Germinal center (tissue), 1 donor: ENCODE measurements around the gene HDAC8.
"Not testable (repeated sequence)": the region's sequence is repeated elsewhere in the genome, so short reads cannot be mapped to it uniquely, and the experiment has no call there.

Experiments used
- DNase-seq: peaks from one replicate; pipeline ENCODE4 v3.0.0; 2012; ENCODE audit warnings: mixed read lengths, low spot score

Gene HDAC8

DNA sequence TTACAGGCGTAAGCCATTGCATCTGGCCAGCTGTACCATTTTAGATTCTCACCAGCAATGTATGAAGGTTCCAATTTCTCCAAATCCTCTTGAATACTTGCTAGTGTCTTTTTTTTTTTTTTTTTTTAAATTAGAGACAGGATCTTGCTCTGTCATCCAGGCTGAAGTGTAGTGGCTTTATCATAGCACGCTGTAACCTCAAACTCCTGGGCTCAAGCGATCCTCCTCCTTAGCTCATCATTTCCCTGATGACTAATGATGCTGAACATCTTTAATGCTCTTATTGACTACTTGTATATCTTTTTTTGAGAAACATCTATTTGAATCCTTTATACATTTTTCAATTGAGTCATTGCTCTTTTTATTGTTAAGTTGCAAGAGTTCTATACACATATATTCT is 40.3 kb downstream of the HDAC8 start:
- no peak for DNase-seq

DNA sequence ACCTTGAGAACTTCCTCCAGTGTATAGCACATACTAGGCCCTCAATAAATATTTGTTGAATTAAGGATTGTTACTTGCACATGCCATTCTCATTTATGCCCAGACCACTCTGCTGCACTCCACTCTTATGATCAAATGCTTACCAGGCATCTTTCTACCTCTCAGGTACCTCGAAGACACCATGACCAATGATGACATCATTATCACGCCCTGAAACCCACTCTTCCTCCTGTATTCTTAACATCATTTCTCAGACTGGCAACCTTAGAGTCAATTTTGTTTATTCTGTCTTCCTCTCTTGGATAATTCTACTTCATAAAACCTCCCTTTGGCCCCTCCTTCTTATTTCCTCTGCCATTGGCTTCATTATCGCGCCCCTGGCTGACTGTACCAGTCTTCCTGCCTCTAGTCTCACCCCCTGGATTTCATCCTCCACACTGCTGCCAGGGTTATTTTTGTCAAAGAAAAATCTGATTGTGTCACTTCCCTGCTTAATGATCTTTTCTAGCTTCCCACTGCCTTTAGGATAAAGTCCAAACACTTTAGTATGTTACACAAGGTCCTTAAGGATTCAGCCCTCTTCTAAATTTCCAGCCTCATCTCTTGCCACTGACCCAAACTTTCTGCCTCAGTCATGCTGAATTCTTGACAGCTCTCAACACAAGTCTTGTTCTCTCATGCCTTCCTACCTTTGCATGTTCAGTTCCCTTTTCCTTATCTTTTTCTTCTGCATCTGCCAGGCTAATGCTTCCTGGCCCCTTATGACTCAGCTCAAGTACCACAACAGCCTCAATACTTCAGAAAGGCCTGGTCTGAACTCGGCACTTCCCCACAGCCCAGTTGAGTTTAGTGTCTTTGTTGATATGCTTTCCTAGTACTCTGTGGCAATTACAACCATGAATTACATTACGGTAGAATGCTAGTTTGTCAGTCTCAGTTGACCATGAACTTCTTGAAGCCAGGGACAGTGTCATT is 45.8 kb downstream of the HDAC8 start:
- no peak for DNase-seq

DNA sequence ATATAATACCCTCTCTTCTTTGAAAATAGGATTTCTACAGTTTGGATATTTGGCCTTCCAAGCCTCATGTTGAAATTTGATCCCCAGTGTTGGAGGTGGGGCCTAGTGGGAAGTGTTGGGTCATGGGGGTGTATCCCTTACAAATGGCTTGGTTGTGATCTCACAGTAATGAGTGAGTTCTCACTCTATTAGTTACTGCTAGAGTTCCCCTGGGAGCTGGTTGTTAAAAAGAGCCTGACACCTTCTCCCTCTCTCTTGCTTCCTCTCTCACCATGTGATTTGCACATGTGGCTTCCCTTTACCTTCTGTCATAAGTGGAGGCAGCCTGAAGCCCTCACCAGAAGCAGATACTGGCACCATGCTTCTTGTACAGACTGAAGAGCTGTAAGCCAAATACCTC is 73.9 kb downstream of the HDAC8 start:
- no peak for DNase-seq

DNA sequence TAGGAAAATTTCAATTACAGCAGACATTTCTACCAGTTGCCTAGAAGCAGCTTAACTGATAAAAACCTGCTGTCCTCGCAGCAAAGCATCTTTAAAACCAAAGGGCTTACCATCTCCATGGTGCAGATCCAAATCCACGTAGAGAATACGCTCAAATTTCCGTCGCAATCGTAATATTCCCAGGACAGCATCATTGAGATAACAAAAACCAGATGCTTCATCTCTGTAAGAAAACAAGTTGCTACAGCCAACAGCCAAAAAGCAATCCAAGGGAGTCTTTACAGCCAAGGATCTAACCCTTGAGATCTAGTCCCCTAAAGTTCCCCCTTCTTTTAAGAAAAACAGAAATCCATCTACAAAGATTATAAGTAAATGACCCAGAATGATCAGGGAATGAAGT is 77.6 kb downstream of the HDAC8 start:
- no peak for DNase-seq

DNA sequence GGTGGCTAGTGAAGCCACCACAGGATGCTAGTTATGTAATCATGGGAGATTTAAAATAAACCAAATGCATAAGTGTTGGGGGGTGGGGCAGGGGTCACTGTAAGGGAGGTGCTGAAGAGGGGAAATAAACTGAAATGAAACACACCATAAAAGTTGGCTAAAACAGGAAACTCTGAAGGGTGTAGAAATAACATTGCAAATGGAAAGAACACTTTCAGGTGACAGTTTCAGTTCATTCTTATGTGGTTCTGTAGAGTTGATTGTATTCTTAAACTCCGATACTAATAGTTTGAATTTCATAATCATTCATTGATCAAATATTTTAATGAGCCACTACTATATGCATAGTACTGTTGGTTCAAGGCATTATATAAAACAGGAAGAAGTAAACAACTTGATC is 80.1 kb downstream of the HDAC8 start:
- no peak for DNase-seq

DNA sequence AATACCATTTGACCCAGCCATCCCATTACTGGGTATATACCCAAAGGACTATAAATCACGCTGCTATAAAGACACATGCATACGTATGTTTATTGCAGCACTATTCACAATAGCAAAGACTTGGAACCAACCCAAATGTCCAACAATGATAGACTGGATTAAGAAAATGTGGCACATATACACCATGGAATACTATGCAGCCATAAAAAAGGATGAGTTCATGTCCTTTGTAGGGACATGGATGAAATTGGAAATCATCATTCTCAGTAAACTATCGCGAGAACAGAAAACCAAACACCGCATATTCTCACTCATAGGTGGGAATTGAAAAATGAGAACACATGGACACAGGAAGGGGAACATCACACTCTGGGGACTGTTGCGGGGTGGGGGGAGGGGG is 82.4 kb downstream of the HDAC8 start:
- DNase-seq, result not testable (repeated sequence)

DNA sequence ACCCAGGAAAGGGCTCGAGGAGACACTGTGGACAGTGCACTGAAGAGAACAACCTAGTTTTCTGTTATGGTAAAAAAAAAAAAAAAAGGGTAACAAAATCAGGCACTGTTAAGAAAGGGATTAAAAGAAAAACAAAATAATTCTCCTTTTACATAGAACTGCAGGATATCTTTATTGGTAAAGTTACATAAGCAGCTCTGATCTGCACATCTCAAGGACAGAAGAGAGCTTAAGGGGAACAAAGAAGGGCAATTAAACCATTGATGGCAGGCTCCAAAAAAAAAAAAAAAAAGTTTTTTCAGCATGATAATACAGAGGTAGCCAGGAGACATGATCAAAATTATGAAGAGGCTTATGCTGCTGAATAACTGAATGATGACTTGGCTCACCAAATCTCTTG is 85.0 kb downstream of the HDAC8 start:
- no peak for DNase-seq

DNA sequence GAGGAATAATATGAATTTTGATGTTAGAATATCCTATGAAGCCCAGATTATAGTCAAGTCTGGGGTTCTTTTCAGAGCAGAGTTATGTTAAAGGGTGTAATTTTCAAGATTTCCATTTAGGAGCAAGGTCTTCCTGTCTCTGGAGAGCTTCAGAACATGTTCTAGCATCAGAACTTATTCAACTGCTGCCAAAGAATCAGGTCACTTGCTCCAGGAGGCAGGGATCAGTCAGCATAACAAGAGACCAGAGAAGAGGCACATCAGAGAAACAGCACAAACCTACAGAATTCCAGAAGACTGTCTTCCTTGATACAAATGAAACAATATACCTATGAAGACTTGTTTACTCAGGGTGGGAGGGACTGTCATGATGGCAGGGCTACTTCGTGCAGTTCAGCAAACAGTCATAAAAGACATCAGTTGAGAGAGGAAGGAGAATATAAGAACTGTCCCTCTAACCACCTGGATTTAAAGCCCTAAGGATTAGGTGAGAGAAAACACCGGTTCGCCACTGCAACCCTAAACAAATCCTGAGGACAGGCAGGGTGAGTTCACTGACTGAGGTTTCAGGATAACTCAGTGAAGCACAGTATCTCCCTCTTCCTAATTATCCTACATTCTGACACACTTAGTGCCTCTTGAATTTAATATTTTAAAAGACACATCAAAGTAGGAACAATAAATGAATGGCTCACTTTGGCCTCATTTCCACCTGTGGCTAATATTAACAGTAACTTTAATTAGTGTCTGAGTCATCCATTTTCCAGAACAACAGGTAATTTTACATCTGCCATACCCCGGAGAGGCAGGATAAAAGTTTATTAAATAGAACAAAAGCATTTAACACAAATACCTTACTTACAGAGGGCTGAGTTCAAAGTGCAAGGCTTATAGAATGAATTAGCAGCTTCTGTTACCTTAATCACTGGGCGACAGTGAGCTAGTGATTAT is 93.0 kb downstream of the HDAC8 start:
- no peak for DNase-seq

DNA sequence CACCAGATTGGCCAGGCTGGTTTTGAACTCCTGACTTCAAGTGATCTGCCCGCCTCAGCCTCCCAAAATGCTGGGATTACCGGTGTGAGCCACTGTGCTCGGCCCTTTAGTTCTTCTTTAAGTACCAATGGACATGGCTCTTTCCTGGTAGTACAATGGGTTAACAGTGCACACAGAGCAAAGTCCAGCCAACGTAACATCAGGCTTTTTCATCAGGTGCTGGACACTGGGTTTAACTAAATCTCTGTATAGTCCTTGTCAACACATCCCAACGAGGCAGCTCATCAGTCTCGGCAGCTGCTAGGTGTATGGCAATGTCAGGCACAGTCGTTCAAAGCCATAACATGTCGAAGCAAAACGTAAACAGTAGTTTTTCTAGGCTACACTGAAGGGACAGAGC is 93.8 kb downstream of the HDAC8 start:
- DNase-seq, result no peak

DNA sequence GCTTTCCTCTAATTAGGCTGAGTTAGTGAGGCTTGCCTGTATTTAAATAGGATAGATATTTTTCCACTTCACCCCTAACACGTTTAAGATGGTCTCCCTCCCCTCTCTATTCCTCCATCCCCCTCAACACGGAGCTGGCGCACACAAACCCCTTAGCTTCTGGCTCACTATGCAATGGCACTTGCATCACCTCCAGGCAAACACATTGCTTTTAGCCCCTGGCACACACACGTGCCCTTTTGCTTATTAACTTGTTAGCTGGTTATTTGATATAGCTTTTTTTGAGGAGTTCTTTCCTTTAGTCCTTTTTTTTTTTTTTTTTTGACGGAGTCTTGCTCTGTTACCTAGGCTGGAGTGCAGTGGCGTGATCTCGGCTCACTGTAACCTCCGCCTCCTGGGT is 94.3 kb downstream of the HDAC8 start:
- no peak for DNase-seq

DNA sequence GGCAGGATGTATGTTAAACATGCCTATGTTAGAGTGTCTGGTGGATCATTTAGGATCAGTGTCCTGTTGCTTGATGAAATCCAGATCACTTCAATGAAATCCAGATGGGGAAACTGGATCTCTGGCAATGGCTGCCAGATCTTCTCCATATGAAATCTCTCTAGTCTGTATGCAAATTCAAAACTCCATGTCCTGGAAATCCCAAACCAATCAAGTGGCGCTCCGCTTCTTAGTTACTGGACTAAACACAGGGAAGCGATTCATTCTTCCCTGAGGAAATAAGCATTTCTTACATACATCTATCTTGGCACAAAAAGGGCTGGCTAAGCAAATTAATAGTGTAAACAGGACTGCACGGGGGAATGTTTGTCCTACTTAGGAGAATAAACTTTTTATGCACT is 94.9 kb downstream of the HDAC8 start:
- no peak for DNase-seq

DNA sequence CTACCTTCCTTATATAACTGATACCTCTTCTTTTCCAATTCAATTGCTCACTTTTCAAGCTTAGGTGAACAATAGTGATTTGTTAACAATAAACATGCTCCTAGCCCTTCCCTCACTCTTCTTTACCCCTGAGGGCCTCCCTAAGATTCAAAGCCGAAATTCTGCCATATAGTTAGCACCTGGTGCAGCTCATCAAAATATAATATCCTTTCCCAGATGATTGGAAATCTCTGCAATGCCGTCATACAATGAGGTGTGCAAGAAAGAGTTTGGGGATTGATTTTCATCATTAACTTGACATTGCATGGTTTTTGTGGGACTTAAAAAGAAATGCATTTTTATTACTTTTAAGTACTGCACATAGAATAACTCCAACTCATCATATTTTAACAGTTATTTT is 95.3 kb downstream of the HDAC8 start:
- no peak for DNase-seq

DNA sequence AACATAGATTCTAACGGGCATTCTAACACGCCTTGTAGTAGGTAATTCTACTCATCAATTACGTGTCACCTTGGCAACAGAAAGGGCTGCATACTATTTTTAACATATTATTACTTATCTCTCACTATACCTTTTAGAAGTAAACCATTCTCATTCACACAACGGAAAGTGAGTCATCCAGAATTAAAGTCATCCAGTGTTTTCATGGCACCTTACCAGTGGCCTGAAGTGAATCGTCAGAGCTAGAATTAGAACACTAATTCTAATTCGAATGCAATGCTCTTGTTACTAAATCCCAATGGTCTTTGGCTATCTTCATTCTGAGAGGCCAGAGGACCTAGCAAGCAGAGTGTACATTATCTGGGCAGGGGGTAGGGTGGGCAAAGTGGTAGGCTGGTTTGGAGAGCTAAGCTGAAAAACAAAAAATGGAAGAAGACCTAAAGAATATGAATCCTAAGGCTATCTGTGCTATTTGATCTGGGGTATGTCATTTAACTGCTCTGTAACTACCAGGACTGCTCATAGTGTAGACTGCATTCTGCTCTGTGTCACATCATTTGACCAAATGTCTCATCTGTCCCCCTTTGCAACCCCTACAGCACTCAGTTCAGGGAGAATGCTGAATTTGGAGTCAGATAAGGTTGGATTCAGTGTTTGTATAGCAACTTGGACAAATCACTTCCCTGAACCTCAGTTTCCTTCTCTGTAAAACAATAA is 96.5 kb downstream of the HDAC8 start:
- no peak for DNase-seq

DNA sequence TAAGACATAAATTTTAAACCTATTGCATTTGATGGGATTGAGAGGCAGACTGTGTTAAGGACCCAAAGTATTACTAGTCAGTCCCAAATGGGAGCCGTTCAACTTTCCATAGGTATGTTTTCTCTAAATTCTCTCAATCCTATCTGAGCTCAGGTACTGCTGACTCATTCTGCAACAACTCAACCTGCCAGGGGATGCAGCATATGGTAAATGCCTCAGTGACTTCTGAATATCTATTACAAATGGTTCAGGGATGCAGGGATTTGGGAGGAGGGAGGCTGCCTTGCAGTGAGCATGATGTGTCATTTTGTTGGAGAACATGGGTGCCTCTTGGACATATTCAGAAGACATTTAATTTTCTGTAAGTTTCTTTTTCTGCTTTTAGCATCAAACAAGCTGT is 97.3 kb downstream of the HDAC8 start:
- no peak for DNase-seq

DNA sequence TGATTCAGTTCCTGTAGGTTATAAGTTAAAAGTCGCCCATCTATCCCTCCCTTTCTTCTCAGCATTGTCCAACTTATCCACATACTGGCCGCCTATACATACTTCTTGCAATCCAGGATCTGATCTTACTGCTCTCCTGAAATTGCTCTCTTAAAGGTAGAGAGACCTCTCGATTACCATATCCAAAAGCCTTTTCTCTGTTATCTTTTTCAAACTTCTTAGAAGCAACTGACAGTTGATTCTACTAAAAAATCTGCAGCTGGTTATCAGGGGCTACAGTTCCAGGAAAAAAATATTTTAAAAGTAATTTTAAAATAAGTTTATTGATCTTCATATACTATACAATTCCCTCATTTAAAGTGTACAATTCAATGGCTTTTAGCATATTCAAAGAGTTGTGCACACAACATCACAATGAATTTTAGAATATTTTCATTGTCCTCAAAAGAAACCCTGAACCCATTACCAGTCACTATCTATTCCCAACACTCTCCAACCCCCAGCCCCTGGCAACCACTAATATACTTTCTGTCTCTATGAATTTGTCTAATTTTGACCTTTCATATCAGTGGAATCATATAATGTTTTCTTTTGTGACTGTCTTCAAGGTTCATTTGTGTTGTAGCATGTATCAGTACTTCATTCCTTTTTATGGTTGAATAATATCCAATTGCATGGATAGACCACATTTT is 102.0 kb downstream of the HDAC8 start:
- no peak for DNase-seq

DNA sequence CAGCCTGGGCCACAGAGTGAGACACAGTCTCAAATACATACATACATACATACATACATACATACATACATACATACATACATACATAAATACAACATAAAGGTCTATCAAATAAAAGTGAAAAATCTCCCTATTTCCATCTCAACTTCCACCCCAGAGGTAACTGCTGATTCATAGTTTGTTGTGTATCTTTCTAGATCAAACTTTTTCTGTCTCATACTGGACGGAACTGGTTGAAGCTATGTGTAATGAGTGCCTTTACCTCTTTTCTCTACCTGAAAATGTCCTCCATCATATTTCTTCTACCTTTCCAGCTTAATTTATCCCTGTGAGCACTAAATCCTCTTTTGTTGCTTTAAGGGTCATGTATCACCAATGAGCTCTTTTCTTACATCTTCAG is 102.5 kb downstream of the HDAC8 start:
- DNase-seq, result no peak

DNA sequence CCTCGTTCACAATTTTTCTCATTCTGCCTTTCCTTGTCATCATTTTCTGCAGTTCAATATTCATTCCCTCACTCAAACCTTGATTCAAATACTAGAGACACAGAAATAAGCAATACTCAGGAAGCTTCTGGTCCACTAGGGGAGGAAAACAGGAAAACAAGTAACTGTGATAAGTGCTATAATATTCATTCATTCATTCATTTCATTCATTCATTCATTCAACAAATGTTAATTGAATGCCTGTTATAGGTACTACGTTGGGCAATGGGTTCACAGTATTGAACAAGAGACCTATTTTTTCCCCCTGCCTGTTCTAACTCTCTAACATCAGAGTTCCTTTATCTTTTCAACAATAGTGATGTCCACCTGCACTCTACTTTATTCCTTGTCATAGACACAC is 104.0 kb downstream of the HDAC8 start:
- no peak for DNase-seq

DNA sequence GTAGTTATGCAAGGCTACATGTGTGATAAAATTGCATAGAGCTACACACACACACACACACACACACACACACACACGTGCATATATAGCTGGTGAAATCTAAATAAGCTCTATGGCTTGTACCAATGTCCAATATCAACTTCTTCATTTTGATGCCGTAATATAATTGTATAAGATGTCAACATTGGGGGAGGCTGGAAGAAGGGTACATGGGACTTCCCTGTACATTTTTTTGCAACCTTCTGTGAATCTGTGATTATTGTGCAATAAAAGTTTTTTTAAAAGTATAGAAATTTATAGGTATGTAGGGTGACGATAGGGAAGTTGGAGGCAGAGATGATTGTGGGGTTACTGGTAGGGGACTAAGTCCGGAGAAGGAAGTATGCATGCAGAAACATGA is 105.5 kb downstream of the HDAC8 start:
- no peak for DNase-seq

DNA sequence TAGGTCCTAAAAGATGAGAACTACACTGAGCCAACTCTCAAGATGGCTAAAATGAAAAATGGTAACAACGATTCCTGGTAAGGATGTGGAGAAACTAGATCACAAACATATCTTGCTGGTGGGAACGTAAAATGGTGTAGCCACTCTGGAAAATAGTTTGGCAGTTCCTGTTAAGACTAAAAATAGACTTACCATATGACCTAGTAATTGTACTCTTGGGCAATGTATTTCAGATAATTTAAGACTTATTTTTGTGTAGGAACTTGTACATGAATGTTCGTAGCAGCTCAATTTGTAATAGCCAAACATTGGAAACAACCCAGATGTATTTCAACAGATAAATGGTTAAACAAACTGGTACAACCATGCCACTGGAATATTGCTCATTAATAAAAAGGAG is 106.2 kb downstream of the HDAC8 start:
- no peak for DNase-seq

DNA sequence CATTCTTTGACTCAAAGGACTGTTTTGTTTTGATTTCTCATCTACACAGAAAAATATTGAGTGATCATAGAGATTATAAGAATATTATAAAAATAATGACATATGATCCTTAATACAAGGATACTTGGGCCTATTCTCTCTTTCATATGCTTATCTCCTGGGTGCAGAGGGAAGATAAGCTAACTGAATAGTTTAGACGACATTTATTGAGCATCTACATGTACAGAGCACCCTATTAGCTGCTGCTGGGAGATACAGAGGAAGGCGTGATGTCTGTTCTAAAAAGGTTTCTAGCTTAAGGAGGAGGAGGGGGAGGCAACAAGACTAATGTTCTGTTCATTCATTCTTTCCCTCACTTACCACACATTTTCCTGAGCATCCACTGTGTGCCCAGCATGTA is 106.8 kb downstream of the HDAC8 start:
- DNase-seq, result no peak

DNA sequence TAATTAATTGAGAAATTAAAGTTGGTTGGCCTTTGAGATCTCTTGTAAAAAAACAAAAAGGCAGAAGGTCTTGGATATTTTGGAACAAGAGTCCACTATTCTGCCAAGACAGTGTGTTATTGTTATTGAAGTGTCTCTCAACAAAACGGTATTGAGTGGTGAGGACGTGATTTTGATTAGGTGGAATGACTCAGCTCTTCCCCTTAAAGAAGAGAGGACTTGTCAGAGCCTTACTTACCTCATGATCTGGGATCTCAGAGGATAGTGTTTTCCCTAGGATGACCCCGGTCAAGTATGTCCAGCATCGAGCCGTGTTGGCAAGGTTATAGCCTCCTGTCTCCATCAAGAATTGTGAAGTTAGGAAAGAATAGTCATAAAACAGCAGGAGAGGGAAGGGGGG is 110.9 kb downstream of the HDAC8 start:
- DNase-seq, result no peak

DNA sequence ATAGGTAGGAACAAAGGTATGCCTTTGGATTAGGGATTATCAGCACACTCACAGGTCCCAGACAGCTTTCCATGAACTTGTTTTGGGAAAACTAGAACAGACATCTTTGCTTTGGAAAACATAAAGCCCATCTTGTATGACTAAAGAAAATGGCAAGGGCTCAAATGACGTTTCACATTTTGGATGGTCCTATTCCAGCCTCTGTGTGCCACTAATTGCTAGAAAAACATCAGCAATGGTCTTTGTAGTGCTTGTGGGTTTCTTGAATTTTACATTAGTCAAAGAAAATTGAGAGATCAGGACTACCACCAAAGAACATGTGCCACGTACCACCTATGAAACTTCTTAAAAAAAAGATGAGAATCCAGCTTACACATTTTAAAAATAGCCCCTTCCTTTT is 111.4 kb downstream of the HDAC8 start:
- DNase-seq, result no peak
